PC-3 (cell line): Measurements from ENCODE around the gene SLC22A6.

Experiments used
- EZH2 ChIP-seq: fragments of 300-600 bp; sonication (generic); IDR thresholded peaks from one replicate; pipeline ENCODE4 v1.6.1; 2017; ENCODE audit warnings: antibody characterized with exemption, mild to moderate bottlenecking, low read length; ENCODE audit not compliant: unreplicated experiment
- EZH2phosphoT487 ChIP-seq: fragments of 300-600 bp; sonication (generic); IDR thresholded peaks from 2 replicates; pipeline ENCODE4 v1.6.1; 2018; ENCODE audit warnings: mild to moderate bottlenecking, antibody characterized with exemption, low read length, borderline replicate concordance
- TF ChIP-seq, protein P1 (sequence below): fragments of 300-600 bp; sonication (generic); conservative IDR thresholded peaks from 2 replicates; pipeline ENCODE4 v1.5.1; 2017; ENCODE audit warnings: antibody characterized with exemption, low read depth, mild to moderate bottlenecking, low read length

DNA sequence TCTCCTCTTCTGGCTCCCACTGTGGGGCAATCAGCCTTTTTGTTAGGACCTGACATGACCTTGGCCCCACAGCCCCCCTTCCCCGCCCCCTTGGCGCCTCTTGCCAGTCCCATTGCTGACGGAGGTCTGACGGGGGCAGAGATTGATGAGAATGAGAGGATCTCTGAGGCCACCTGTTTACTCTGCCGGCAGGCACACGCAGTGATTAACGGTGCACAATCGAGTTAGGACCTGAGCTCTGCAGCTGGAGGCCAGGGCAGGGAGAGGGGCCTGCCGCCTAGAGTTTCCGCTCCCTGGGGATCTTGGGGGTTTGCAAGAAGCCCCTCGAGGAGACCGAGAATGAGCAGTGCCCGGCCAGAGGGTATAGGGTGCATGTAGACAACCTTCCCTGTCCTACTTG lies 56.8 kb downstream of the SLC22A6 start:
- TF ChIP-seq EZH2 (no peak), EZH2phosphoT487 (no peak)
- TF ChIP-seq, protein P1, sequence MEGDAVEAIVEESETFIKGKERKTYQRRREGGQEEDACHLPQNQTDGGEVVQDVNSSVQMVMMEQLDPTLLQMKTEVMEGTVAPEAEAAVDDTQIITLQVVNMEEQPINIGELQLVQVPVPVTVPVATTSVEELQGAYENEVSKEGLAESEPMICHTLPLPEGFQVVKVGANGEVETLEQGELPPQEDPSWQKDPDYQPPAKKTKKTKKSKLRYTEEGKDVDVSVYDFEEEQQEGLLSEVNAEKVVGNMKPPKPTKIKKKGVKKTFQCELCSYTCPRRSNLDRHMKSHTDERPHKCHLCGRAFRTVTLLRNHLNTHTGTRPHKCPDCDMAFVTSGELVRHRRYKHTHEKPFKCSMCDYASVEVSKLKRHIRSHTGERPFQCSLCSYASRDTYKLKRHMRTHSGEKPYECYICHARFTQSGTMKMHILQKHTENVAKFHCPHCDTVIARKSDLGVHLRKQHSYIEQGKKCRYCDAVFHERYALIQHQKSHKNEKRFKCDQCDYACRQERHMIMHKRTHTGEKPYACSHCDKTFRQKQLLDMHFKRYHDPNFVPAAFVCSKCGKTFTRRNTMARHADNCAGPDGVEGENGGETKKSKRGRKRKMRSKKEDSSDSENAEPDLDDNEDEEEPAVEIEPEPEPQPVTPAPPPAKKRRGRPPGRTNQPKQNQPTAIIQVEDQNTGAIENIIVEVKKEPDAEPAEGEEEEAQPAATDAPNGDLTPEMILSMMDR, result no peak
